Neutrophil (primary cell): ENCODE data around the gene FOXK1.

Experiments
- H3K27ac ChIP-seq: fragments of 200-600 bp; sonication (generic); 2 replicates; pipeline ENCODE4 v1.5.1; 2016; ENCODE audit warnings: mild to moderate bottlenecking, moderate library complexity
- H3K27me3 ChIP-seq: fragments of 200-600 bp; sonication (generic); 2 replicates; pipeline ENCODE4 v1.6.0; 2016; ENCODE audit warnings: mild to moderate bottlenecking
- H3K36me3 ChIP-seq: fragments of 200-600 bp; sonication (generic); 2 replicates; pipeline ENCODE4 v1.5.1; 2017
- H3K4me1 ChIP-seq, 2 experiments: fragments of 200-600 bp in 1 of 2; sonication (generic) in 1 of 2; 1 replicate in 1 of 2; 2 replicates in 1 of 2; pipeline versions ENCODE4 v1.5.1 to v1.6.1; 2013 to 2016; ENCODE audit warnings: low read depth in 1 of 2, low read length in 1 of 2, mild to moderate bottlenecking in 1 of 2, moderate library complexity in 1 of 2; ENCODE audit not compliant: control insufficient read depth in 1 of 2, insufficient read depth in 1 of 2
- H3K4me3 ChIP-seq, 2 experiments: fragments of 200-600 bp in 1 of 2; sonication (generic) in 1 of 2; 1 replicate in 1 of 2; 2 replicates in 1 of 2; pipeline ENCODE4 v1.5.1; 2013 to 2016; ENCODE audit warnings: low read depth in 1 of 2, low read length in 1 of 2, mild to moderate bottlenecking in 1 of 2, moderate library complexity in 1 of 2
- H3K9me3 ChIP-seq: fragments of 200-600 bp; sonication (generic); 2 replicates; pipeline ENCODE4 v1.5.1; 2016
- TF ChIP-seq, protein P1 (sequence below): fragments of 200-600 bp; sonication (generic); IDR thresholded peaks from 2 replicates; pipeline ENCODE4 v1.5.1; 2016; ENCODE audit warnings: antibody characterized with exemption

The FOXK1 gene

DNA sequence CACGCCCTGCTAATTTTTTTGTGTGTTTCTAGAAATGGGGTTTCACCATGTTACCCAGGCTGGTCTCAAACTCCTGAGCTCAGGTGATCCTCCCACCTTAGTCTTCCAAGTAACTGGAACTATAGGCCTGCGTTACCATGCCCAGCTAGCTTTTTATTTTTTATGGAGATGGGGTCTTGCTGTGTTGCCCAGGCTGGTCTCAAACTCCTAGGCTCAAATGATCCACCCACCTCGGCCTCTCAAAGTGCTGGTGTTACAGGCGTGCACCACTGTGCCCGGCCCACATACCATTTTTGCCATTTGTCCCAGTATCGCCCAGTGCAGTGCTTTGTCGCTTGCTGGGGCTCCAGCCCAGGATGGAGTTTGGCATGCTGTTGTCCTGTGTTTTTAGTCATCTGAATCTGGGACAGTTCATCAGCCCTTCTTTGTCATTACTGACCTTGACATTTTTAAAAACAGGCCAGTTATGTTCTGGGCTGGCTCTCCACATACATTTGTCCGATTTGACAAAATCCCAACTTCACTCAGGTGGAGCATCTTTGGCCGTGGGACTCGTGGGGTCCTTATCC, 16.7 kb downstream of the FOXK1 start:
- H3K9me3 ChIP-seq, result no peaks in the 10 kb centered on the region
- H3K4me1 ChIP-seq, result no peaks in the 10 kb centered on the region
- no peak overlapping the region for H3K4me3 ChIP-seq
- TF ChIP-seq, protein P1, sequence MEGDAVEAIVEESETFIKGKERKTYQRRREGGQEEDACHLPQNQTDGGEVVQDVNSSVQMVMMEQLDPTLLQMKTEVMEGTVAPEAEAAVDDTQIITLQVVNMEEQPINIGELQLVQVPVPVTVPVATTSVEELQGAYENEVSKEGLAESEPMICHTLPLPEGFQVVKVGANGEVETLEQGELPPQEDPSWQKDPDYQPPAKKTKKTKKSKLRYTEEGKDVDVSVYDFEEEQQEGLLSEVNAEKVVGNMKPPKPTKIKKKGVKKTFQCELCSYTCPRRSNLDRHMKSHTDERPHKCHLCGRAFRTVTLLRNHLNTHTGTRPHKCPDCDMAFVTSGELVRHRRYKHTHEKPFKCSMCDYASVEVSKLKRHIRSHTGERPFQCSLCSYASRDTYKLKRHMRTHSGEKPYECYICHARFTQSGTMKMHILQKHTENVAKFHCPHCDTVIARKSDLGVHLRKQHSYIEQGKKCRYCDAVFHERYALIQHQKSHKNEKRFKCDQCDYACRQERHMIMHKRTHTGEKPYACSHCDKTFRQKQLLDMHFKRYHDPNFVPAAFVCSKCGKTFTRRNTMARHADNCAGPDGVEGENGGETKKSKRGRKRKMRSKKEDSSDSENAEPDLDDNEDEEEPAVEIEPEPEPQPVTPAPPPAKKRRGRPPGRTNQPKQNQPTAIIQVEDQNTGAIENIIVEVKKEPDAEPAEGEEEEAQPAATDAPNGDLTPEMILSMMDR, result no peak
- H3K27me3 ChIP-seq, result no peaks in the 10 kb centered on the region
- no peaks in the 10 kb centered on the region for H3K36me3 ChIP-seq
- H3K27ac ChIP-seq, result no peak overlapping the region

DNA sequence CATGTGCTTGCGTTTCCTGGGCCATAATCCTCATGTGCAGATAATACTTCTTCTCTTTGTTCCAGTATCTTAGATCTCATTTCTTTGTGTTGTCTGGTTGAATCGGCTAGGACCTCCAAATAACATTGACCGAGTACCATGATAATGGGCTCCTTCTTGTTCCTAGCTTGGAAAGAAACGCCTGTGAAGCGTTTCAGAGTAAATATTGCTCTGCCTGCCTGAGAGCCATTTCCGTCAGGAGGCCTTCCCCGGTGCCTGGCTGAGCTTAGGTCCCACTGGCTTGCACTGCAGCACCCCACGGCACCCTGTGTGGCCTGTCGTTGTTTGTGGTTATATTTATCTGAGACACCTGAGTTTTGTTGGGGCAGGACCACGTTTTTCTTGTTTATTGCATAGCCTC, 17.7 kb downstream of the FOXK1 start:
- no peaks in the 10 kb centered on the region for H3K9me3 ChIP-seq
- no peaks in the 10 kb centered on the region for H3K27me3 ChIP-seq
- TF ChIP-seq, protein P1, result no peak
- H3K4me1 ChIP-seq, result peaks cover under 1 to 2% of the 10 kb centered on the region in 2 experiments
- no peaks in the 10 kb centered on the region for H3K36me3 ChIP-seq
- H3K4me3 ChIP-seq, result no peak overlapping the region
- no peak overlapping the region for H3K27ac ChIP-seq

DNA sequence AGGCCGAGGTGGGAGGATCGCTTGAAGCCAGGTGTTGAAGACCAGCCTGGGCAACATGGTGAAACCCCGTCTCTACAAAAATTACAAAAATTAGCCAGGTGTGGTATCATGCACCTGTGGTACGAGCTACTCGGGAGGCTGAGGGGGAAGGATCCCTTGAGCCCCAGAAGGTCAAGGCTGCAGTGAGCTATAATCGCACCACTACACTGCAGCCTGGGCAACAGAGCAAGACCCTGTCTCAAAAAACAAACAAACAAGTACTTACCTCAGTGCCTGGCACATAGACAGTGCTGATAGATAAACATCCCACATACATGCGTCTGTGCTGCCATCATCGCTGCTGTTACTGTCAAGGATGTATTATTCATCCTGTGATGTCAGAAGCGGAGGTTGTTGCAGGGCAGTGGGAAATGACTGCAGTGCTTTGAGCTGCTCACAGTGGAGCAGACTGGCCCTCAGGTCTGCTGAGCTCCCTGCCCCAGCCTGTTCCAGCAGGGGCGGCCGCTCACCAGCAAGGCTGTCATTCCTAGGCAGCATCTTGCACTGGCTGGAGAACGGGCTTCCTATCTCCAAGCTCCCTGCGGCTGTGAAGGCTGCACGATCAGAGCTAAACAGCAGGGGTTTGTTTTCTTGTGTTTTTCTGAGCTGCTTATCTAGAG, 18.6 kb downstream of the FOXK1 start:
- H3K27me3 ChIP-seq, result no peaks in the 10 kb centered on the region
- peaks cover 7 to 10% of the 10 kb centered on the region in 2 experiments for H3K4me1 ChIP-seq
- TF ChIP-seq, protein P1, result no peak
- H3K9me3 ChIP-seq, result no peaks in the 10 kb centered on the region
- no peak overlapping the region for H3K27ac ChIP-seq
- no peaks in the 10 kb centered on the region for H3K36me3 ChIP-seq
- no peak overlapping the region for H3K4me3 ChIP-seq

DNA sequence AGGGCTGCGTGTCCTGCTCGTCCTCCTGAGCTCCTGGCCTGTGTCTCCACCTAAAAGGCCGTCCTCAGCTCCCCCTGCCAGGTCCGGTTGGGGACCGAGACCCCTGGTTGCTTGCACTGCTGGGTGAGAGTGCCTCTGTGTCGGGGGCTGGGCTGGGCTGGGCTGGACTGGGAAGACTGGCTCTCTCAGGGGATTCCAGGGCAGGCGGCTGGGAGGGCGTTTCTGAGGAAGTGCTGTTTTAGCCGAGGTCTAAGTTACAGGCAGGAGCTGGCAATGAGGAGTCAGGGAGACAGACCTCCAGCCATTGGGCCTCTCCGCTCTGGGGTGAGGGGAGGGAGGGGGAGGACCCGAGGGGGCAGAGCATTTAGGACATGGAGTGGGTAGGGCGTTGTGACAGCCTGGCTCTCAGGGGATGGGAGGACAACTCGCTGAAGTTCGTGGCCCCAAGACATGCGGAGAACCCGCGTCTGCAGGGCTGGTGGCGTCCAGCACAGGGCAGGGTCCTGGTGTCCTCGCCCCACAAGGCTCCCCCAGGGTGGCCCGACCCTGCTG, 20.9 kb downstream of the FOXK1 start:
- Histone ChIP-seq H3K4me1 (peaks cover 22 to 24% of the 10 kb centered on the region in 2 experiments), H3K36me3 (no peaks in the 10 kb centered on the region), H3K27me3 (no peaks in the 10 kb centered on the region), H3K4me3 (no peak overlapping the region), H3K27ac (no peak overlapping the region), H3K9me3 (no peaks in the 10 kb centered on the region)
- TF ChIP-seq, protein P1, result no peak

DNA sequence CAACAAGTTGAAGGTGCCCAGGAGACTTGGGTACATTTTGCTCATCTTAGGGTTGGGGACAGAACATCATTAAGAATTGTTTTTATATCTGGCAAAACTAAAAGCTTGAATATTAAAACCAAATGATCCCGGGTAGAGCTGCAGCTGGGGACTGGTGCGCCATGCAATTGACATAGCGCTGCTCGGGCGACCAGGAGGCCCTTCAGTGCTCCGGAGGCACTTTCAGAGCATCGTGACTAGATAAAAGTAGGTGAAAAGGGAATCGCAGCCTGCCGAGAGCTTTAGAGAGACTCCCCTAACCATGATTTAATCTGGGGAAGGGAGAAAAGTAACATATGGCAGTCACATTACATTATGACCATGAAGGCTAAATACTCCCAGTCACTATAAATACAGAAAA, 21.4 kb downstream of the FOXK1 start:
- no peaks in the 10 kb centered on the region for H3K9me3 ChIP-seq
- no peaks in the 10 kb centered on the region for H3K36me3 ChIP-seq
- peaks cover 22 to 24% of the 10 kb centered on the region in 2 experiments for H3K4me1 ChIP-seq
- H3K27ac ChIP-seq, result no peak overlapping the region
- TF ChIP-seq, protein P1, result no peak
- no peak overlapping the region for H3K4me3 ChIP-seq
- no peaks in the 10 kb centered on the region for H3K27me3 ChIP-seq
